B cell (primary cell): ENCODE results near the gene LRP2. TPM values are rescaled to one million over a fixed set of nuclear protein-coding genes. Genes with fewer than 3 reads are reported as not detected.
A peak's percentile ranks its signal among the peaks of the same experiment; 100 is the strongest.

ENCODE experiments used
- ATAC-seq: fragments of 200-7000 bp; cut with Tn5 transposase; one replicate; pipeline ENCODE4 v1.10.0; 2021; ENCODE audit warnings: low read depth, mild to moderate bottlenecking, moderate number of reproducible peaks, moderate library complexity
- CTCF ChIA-PET: fragments of 350-600 bp; sonication (Branson Sonifier 250); formaldehyde crosslinking; loops from one replicate; lab custom pipeline; 2021; ENCODE audit warnings: antibody characterized with exemption, inconsistent platforms; lab: Charles Lee
- POLR2A ChIA-PET: fragments of 350-600 bp; sonication (Branson Sonifier 250); formaldehyde crosslinking; loops from one replicate; lab custom pipeline; 2021; ENCODE audit warnings: antibody characterized with exemption; lab: Charles Lee
- DNase-seq: peaks from one replicate; pipeline ENCODE4 v3.0.0; 2013
- H2AFZ ChIP-seq: 2 replicates; pipeline ENCODE4 v1.6.1; 2012; ENCODE audit warnings: mild to moderate bottlenecking, low read depth, low read length; ENCODE audit not compliant: insufficient read depth, poor library complexity, severe bottlenecking
- H3K27ac ChIP-seq, 2 donors: 1 replicate in 1 of 2; 2 replicates in 1 of 2; pipeline ENCODE4 v1.5.1; 2012 to 2013; ENCODE audit warnings: low read length in 2 of 2, mild to moderate bottlenecking in 2 of 2, moderate library complexity in 1 of 2
- H3K27me3 ChIP-seq, 4 experiments: fragments of 200-600 bp in 1 of 4; sonication (generic) in 1 of 4; replicated peaks in 1 of 4; 1 replicate in 2 of 4; 2 replicates in 2 of 4; pipeline versions ENCODE4 v1.6.1 to v1.7.0; 2013 to 2016; ENCODE audit warnings: low read length in 3 of 4, mild to moderate bottlenecking in 2 of 4, mixed read lengths in 1 of 4, moderate library complexity in 1 of 4; ENCODE audit not compliant: insufficient read depth in 4 of 4, control insufficient read depth in 3 of 4; ENCODE audit errors: control extremely low read depth in 1 of 4
- H3K36me3 ChIP-seq, 2 experiments: replicated peaks in 1 of 2; 1 replicate in 1 of 2; 2 replicates in 1 of 2; pipeline versions ENCODE4 v1.6.1 to v1.7.1; 2013; ENCODE audit warnings: low read length in 1 of 2; ENCODE audit not compliant: insufficient read depth in 2 of 2, control insufficient read depth in 1 of 2; ENCODE audit errors: control extremely low read depth in 1 of 2, extremely low read depth in 1 of 2
- H3K4me1 ChIP-seq, 2 donors: fragments of 200-600 bp in 1 of 2; sonication (generic) in 1 of 2; 1 replicate in 1 of 2; 2 replicates in 1 of 2; pipeline versions ENCODE4 v1.5.1 to v1.6.1; 2013 to 2017; ENCODE audit warnings: low read length in 2 of 2; ENCODE audit not compliant: control insufficient read depth in 2 of 2, insufficient read depth in 2 of 2
- H3K4me2 ChIP-seq: replicated peaks from 2 replicates; pipeline ENCODE3; 2012; ENCODE audit warnings: mild to moderate bottlenecking, low read depth, low read length; ENCODE audit not compliant: poor library complexity, severe bottlenecking
- H3K4me3 ChIP-seq, 5 experiments: fragments of 200-600 bp in 1 of 5; sonication (generic) in 1 of 5; 1 replicate in 3 of 5; 2 replicates in 2 of 5; pipeline versions ENCODE4 v1.5.1 to v1.7.0; 2011 to 2016; ENCODE audit warnings: low read length in 4 of 5, mild to moderate bottlenecking in 4 of 5, low read depth in 2 of 5, control low read depth in 1 of 5, moderate library complexity in 1 of 5; ENCODE audit not compliant: insufficient read depth in 1 of 5; ENCODE audit errors: control extremely low read depth in 1 of 5, extremely low read depth in 1 of 5
- H3K79me2 ChIP-seq: fragments of 200-600 bp; sonication (generic); one replicate; pipeline ENCODE4 v1.6.0; 2016; ENCODE audit warnings: low read length; ENCODE audit not compliant: control insufficient read depth, insufficient read depth
- H3K9ac ChIP-seq: fragments of 200-600 bp; sonication (generic); 2 replicates; pipeline ENCODE4 v1.6.1; 2017; ENCODE audit warnings: mild to moderate bottlenecking, low read length, moderate library complexity
- H3K9me3 ChIP-seq, 3 donors: one replicate each; pipeline versions ENCODE4 v1.6.1 to v1.7.1; 2013; ENCODE audit warnings: low read length in 2 of 3; ENCODE audit not compliant: control insufficient read depth in 2 of 3, insufficient read depth in 1 of 3; ENCODE audit errors: control extremely low read depth in 1 of 3
- H4K20me1 ChIP-seq: 2 replicates; pipeline ENCODE4 v1.6.0; 2012; ENCODE audit warnings: mild to moderate bottlenecking, low read length; ENCODE audit not compliant: insufficient read depth, control insufficient read depth, poor library complexity, severe bottlenecking
- H3K27ac Mint-ChIP-seq: one replicate; pipeline ENCODE4 v1.8.0; 2021; ENCODE audit warnings: mixed read lengths
- H3K27me3 Mint-ChIP-seq: one replicate; pipeline ENCODE4 v1.8.0; 2021; ENCODE audit warnings: mixed read lengths
- H3K4me1 Mint-ChIP-seq: one replicate; pipeline ENCODE4 v1.8.0; 2021; ENCODE audit warnings: mixed read lengths
- H3K4me3 Mint-ChIP-seq: one replicate; pipeline ENCODE4 v1.8.0; 2021; ENCODE audit warnings: mixed read lengths
- H3K9me3 Mint-ChIP-seq: one replicate; pipeline ENCODE4 v1.8.0; 2022; ENCODE audit warnings: mixed read lengths; ENCODE audit not compliant: insufficient read depth
- CTCF ChIP-seq: fragments of 200-600 bp; IDR thresholded peaks from one replicate; pipeline ENCODE4 v1.8.0; 2022; ENCODE audit warnings: antibody characterized with exemption, mild to moderate bottlenecking
- EZH2 ChIP-seq: IDR thresholded peaks from 2 replicates; pipeline ENCODE4 v1.6.1; 2012; ENCODE audit warnings: borderline replicate concordance, low read depth, mild to moderate bottlenecking, moderate library complexity, low read length; ENCODE audit not compliant: insufficient read depth, poor library complexity, severe bottlenecking
- WGBS: methylation state at CpG from one replicate; pipeline ENCODE4 v1.1.5; 2013; ENCODE audit warnings: missing lambda C conversion rate; ENCODE audit not compliant: insufficient coverage; 5-methylcytosine and 5-hydroxymethylcytosine counted together
- intact Hi-C: fragments of 100-400 bp; cut with micrococcal nuclease; formaldehyde crosslinking; loops from one replicate; pipeline ENCODE4 v1.10.0; 2022
- polyA plus RNA-seq: library from polyadenylated mRNA; depleted of rRNA; stranded (reverse); fragments of >200 nt; gene quantifications from 2 replicates; pipeline ENCODE4 v1.2.3, GENCODE V29; 2012
- total RNA-seq, 2 donors: library from RNA; stranded (reverse); fragments of 120-200 nt in 1 of 2; gene quantifications; 1 replicate in 1 of 2; 2 replicates in 1 of 2; pipeline versions ENCODE4 v1.2.3 to v1.2.4, GENCODE V29; 2013 to 2022

Gene LRP2
- total and polyA plus RNA-seq, 2 donors (not counting 1 experiment from before 2014, with no cell fraction given): not detected

- intact Hi-C loops: loop anchor here (1.0 kb wide), 1 partner anchor 171 kb away; no protein-coding TSS in a partner anchor
- no peak overlapping the region for H3K4me2 ChIP-seq
- Mint-ChIP-seq H3K9me3 (no peaks in the 10 kb centered on the region), H3K27ac (no peak overlapping the region), H3K4me3 (no peak overlapping the region), H3K27me3 (no peaks in the 10 kb centered on the region), H3K4me1 (peaks cover 1% of the 10 kb centered on the region)
- ChIA-PET CTCF (interaction anchor here (0.7 to 3.0 kb wide), 20 partner anchors 8 to 175 kb away, joined by 3 to 45 read pairs (median 4); no protein-coding TSS in a partner anchor), POLR2A (no interaction called here)
- no peaks in the 10 kb centered on the region for H4K20me1 ChIP-seq
- DNase-seq (peak; percentile 63), ATAC-seq (peak; percentile 81)
- no peak overlapping the region for H3K4me3 ChIP-seq
- TF ChIP-seq EZH2: no peak
- peak; percentile 98 for TF ChIP-seq CTCF
- no peaks in the 10 kb centered on the region for H3K27me3 ChIP-seq
- no peaks in the 10 kb centered on the region for H3K4me1 ChIP-seq
- H2AFZ ChIP-seq: no peak overlapping the region
- no peaks in the 10 kb centered on the region for H3K79me2 ChIP-seq
- no peaks in the 10 kb centered on the region for H3K36me3 ChIP-seq
- H3K27ac ChIP-seq: no peak overlapping the region
- WGBS: no CpG with 5 or more reads among the region's 9 CpGs
- H3K9me3 ChIP-seq: no peaks in the 10 kb centered on the region
- H3K9ac ChIP-seq: no peak overlapping the region
Observed at GRCh38 chr2:169131587-169132512, 230.5 kb downstream of the LRP2 start.

GRCh38 chr2:169129703-169130243 is 232.6 kb downstream of the LRP2 start:
- no peak overlapping the region for H3K4me3 Mint-ChIP-seq
- H3K27me3 Mint-ChIP-seq: no peaks in the 10 kb centered on the region
- ChIA-PET POLR2A (no interaction called here), CTCF (interaction anchor here (1.2 to 3.0 kb wide), 4 partner anchors 11 to 171 kb away, joined by 3 to 45 read pairs (median 6); no protein-coding TSS in a partner anchor)
- WGBS: 94% methylated on average over 4 of the region's 5 CpGs
- Histone ChIP-seq H3K27ac (no peak overlapping the region), H3K36me3 (no peaks in the 10 kb centered on the region), H3K4me1 (no peaks in the 10 kb centered on the region), H3K9ac (no peak overlapping the region), H3K4me3 (no peak overlapping the region), H4K20me1 (no peaks in the 10 kb centered on the region), H3K4me2 (no peak overlapping the region), H3K79me2 (no peaks in the 10 kb centered on the region), H3K9me3 (no peaks in the 10 kb centered on the region), H3K27me3 (no peaks in the 10 kb centered on the region), H2AFZ (no peak overlapping the region)
- DNase-seq (no peak), ATAC-seq (no peak)
- intact Hi-C loops: no loop called here
- no peak for TF ChIP-seq CTCF
- TF ChIP-seq EZH2: no peak
- H3K27ac Mint-ChIP-seq: no peak overlapping the region
- H3K9me3 Mint-ChIP-seq: no peaks in the 10 kb centered on the region
- H3K4me1 Mint-ChIP-seq: peaks cover 1% of the 10 kb centered on the region
